HG03135 (cell line): ENCODE measurements around the gene SPRR2D.
"Not testable (repeated sequence)": the region's sequence is repeated elsewhere in the genome, so short reads cannot be mapped to it uniquely, and the experiment has no call there.

Experiments used
- ATAC-seq: cut with Tn5 transposase; IDR thresholded peaks from one replicate; pipeline ENCODE4 v1.9.1; 2021; ENCODE audit warnings: mild to moderate bottlenecking, moderate library complexity; ENCODE audit not compliant: unreplicated experiment

The SPRR2D gene

GRCh38 chr1:153040950-153041631 is at the start of gene SPRR2D:
Gene SPRR2D (minus strand): TSS chr1:153041120. CDS start chr1:153040346, 774 bp downstream.
- ATAC-seq: no peak

DNA sequence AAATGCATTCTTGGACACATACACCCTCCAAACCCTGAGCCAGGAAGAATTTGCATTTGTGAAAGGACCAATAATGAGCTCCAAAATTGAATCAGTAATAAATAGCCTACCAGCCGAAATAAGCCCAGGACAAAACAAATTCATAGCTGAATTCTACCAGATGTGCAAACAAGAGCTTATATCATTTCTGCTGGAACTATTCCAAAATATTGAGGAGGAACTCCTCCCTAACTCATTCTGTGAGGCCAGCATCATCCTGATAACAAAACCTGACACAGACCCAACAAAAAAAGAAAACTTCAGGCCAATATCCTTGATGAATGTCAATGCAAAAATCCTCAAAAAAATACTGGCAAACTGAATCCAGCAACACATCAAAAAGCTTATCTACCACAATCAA is 46.7 kb upstream of the SPRR2D start:
- ATAC-seq: no peak

DNA sequence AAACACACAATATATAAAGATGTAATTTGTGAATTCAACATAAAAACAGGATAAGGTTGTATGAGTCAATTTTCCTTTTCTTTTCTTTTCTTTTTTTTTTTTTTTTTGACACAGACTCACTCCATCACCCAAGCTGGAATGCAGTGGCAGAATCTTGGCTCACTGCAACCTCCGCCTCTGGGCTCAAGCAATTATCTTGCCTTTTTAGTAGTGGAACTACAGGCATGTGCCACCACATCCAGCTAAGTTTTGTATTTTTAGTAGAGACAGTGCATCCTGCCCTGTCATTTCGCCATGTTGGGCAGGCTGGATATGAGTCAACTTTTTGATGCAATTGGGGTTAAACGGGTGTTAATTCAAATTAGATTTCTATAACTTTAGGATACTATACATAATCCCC is 40.8 kb upstream of the SPRR2D start:
- no peak for ATAC-seq

- no peak for ATAC-seq
These were observed 32.1 kb upstream of the SPRR2D start for GRCh38 chr1:153072806-153073726.

- no peak for ATAC-seq
These were observed 30.6 kb upstream of the SPRR2D start, which contains the start of gene SPRR2B for GRCh38 chr1:153071511-153071910. Gene SPRR2B (minus strand): TSS chr1:153071611. CDS start chr1:153070839, 772 bp downstream.

- ATAC-seq: no peak
These were observed 29.3 kb upstream of the SPRR2D start for GRCh38 chr1:153070243-153070642.

- ATAC-seq: no peak
These were observed 18.2 kb upstream of the SPRR2D start for GRCh38 chr1:153058826-153059784.

- no peak for ATAC-seq
These were observed 17.2 kb upstream of the SPRR2D start for GRCh38 chr1:153058154-153058553.

GRCh38 chr1:153057375-153057774 is 16.5 kb upstream of the SPRR2D start, which contains the start of gene SPRR2A:
Gene SPRR2A (minus strand): TSS chr1:153057512. CDS start chr1:153056735, 777 bp downstream.
- ATAC-seq: no peak

- ATAC-seq: not testable (repeated sequence)
These were observed 15.2 kb upstream of the SPRR2D start for GRCh38 chr1:153056111-153056510.

- ATAC-seq: no peak
These were observed 8.3 kb upstream of the SPRR2D start for GRCh38 chr1:153049211-153049610.

DNA sequence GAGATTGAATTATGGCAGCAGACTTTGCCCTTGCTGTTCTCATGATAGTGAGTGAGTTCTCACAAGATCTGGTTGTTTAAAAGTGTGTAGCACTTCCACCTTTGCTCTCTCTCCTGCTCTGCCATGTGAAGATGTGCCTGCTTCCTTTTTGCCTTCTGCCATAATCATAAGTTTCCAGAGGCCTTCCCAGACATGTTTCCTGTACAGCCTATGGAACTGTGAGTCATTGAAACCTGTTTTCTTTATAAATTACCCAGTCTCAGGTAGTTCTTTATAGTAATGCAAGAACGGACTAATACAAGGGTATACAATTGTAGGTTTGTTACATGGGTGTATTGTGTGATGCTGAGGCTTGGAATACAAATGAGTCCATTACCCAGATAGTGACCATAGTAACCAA is 5.7 kb downstream of the SPRR2D start:
- no peak for ATAC-seq

GRCh38 chr1:153032677-153033308 is 8.1 kb downstream of the SPRR2D start:
- ATAC-seq: no peak

DNA sequence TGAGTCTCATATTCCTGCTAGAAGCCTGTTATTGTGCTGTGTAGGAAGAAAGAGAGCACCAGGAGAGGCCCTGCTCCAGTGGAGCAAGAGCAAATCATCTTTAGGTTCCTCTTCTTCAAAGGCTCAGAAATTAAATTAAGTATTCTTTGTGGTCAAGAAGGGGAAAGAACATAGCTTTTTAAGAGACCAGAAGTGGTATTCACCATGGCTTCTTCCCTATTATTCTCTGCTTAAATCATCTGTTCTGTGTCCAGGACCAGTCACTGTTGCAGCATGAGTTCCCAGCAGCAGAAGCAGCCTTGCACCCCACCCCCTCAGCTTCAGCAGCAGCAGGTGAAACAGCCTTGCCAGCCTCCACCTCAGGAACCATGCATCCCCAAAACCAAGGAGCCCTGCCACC is 8.8 kb downstream of the SPRR2D start:
- no peak for ATAC-seq

DNA sequence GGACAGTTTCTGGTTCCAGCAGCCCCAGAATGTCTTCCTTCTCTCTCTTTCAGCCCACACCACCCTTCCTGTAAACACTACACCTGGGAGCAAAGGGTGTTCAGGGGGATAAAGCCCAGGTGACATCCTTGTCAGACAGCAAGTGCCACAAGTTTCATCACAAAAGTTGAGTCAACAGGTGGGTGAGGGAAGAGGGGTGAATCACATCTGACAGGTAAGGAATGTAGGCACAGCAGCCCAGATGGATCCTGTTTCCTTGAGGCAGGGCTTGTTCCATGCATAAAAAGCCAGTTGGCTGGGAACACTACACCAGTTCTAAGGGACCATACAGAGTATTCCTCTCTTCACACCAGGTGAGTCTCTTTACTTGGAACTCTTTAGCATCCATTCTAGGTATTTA is 10.0 kb downstream of the SPRR2D start, which contains the start of gene SPRR1B:
SPRR1B (plus strand) TSS at position 309 of the 400 bp plus-strand sequence. CDS start 1,143 bp downstream, outside the sequence.
- no peak for ATAC-seq

DNA sequence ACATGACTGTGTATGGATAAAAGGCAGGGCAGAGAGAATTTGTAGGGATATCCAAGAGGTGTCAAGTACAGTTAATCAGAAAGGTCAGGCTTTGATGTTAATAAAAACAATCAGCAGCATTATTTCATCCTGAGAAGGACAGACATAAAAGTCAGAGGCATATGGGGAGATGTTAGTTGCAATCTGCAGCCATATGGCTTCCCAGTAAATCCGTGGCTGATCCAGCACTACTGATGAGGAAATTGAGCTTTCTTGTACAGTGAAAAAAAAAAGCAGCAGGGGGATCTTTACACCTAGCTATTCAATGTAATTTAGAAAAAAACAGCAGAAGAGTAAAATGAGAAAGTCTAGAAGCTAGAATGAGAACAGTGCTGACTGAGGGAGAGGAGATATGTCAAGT is 12.2 kb downstream of the SPRR2D start:
- no peak for ATAC-seq

DNA sequence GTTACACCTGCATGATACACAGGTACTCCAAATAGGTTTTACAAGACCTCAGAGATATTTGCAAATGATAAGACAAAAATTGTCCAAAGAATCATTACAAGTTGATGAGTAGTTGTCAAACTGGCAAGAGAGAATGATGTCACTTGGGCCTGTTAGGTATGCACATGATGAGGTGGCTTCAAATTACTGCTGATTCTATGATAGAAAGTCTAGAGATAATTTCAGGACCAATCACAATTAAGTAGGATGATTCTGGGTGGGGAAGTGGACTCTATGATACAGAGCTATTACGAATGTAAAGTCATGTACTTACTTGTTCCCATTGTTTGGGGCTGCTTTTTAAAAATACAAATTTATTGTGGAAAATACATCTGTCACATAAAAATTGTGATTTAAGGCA is 15.1 kb downstream of the SPRR2D start:
- ATAC-seq: no peak

- ATAC-seq: no peak
These were observed 16.5 kb downstream of the SPRR2D start for GRCh38 chr1:153024413-153024812.

GRCh38 chr1:153023109-153023508 is 17.8 kb downstream of the SPRR2D start:
- no peak for ATAC-seq

DNA sequence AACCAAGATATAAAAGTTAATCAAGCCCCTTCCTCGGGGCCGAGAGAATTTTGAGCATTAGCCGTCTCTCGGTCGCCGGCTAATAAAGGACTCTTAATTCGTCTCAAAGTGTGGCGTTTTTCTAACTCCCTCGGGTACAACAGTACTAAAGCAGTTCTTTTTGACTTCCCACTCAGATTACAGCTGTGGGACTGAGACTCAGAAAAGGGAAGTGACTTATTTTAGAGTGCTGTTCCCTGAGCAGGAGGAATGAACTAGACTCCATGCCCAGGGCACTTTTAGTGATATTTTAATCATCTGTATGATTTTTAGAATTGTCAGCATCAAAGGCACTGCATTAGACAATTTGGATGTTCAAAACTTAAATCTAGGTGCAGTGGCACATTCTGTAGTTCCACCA is 18.6 kb downstream of the SPRR2D start:
- not testable (repeated sequence) for ATAC-seq
